ENCODE results near the gene CSNK1E.

Gene CSNK1E

GRCh38 chr22:38353142-38353629 is 36.0 kb upstream of the CSNK1E start:
- DNase-seq: peak; percentile 26
- no peak overlapping the region for H3K27ac ChIP-seq
- H3K27me3 ChIP-seq (replicated peaks): no peaks in the 10 kb centered on the region
- no peaks in the 10 kb centered on the region for H3K36me3 ChIP-seq (replicated peaks)
- no peak overlapping the region for H3K4me3 ChIP-seq (ENCODE audit: low read depth, low read length)
- in situ Hi-C loops (cut with HindIII; ENCODE audit: low pct_ligation_motif_present, low sequenced_read_pairs): no loop called here
- peak; percentile 65 for TF ChIP-seq CTCF (IDR thresholded peaks at IDR 0.05; ENCODE audit: low read depth, low read length, missing control alignments)

GRCh38 chr22:38352436-38352835 is 35.2 kb upstream of the CSNK1E start:
- Histone ChIP-seq H3K36me3 (replicated peaks) (no peaks in the 10 kb centered on the region), H3K27ac (no peak overlapping the region), H3K27me3 (replicated peaks) (no peaks in the 10 kb centered on the region), H3K4me3 (ENCODE audit: low read depth, low read length) (no peak overlapping the region)
- DNase-seq: no peak
- no peak for TF ChIP-seq CTCF (IDR thresholded peaks at IDR 0.05; ENCODE audit: low read depth, low read length, missing control alignments)
- in situ Hi-C loops (cut with HindIII; ENCODE audit: low pct_ligation_motif_present, low sequenced_read_pairs): no loop called here

- H3K27ac ChIP-seq: no peak overlapping the region
- H3K36me3 ChIP-seq (replicated peaks): no peaks in the 10 kb centered on the region
- TF ChIP-seq CTCF (IDR thresholded peaks at IDR 0.05; ENCODE audit: low read depth, low read length, missing control alignments): no peak
- H3K4me3 ChIP-seq (ENCODE audit: low read depth, low read length): no peak overlapping the region
- in situ Hi-C loops (cut with HindIII; ENCODE audit: low pct_ligation_motif_present, low sequenced_read_pairs): no loop called here
- H3K27me3 ChIP-seq (replicated peaks): no peaks in the 10 kb centered on the region
- DNase-seq: no peak
These were observed 33.5 kb upstream of the CSNK1E start for GRCh38 chr22:38350444-38351359.

GRCh38 chr22:38348751-38349496 is 31.7 kb upstream of the CSNK1E start:
- Histone ChIP-seq H3K27me3 (replicated peaks) (no peaks in the 10 kb centered on the region), H3K27ac (no peak overlapping the region), H3K36me3 (replicated peaks) (no peaks in the 10 kb centered on the region), H3K4me3 (ENCODE audit: low read depth, low read length) (no peak overlapping the region)
- in situ Hi-C loops (cut with HindIII; ENCODE audit: low pct_ligation_motif_present, low sequenced_read_pairs): loop anchor here (25.0 kb wide), 1 partner anchor 262 kb away; the partner anchor contains the start of gene SLC16A8
- DNase-seq: no peak
- no peak for TF ChIP-seq CTCF (IDR thresholded peaks at IDR 0.05; ENCODE audit: low read depth, low read length, missing control alignments)

- Histone ChIP-seq H3K27me3 (replicated peaks) (no peaks in the 10 kb centered on the region), H3K27ac (no peak overlapping the region), H3K4me3 (ENCODE audit: low read depth, low read length) (no peak overlapping the region), H3K36me3 (replicated peaks) (no peaks in the 10 kb centered on the region)
- no peak for DNase-seq
- in situ Hi-C loops (cut with HindIII; ENCODE audit: low pct_ligation_motif_present, low sequenced_read_pairs): loop anchor here (25.0 kb wide), 1 partner anchor 261 kb away; the partner anchor contains the start of gene SLC16A8
- TF ChIP-seq CTCF (IDR thresholded peaks at IDR 0.05; ENCODE audit: low read depth, low read length, missing control alignments): no peak
These were observed 30.9 kb upstream of the CSNK1E start for GRCh38 chr22:38347944-38348750.

All from brain microvascular endothelial cell (primary cell).